GM20000 (cell line): Measurements from ENCODE around the gene ETV3.
"Not testable (repeated sequence)": the region's sequence is repeated elsewhere in the genome, so short reads cannot be mapped to it uniquely, and the experiment has no call there.

ENCODE experiments used
- DNase-seq: peaks from one replicate; pipeline ENCODE4 v3.0.0; 2012; ENCODE audit warnings: low spot score
- CTCF ChIP-seq: IDR thresholded peaks from 2 replicates; pipeline ENCODE4 v1.5.1; 2012; ENCODE audit warnings: mild to moderate bottlenecking, control low read depth; ENCODE audit errors: extremely low read depth, missing control alignments

Gene ETV3

GRCh38 chr1:157105298-157105987 is 32.8 kb downstream of the ETV3 start:
- no peak for TF ChIP-seq CTCF
- no peak for DNase-seq

DNA sequence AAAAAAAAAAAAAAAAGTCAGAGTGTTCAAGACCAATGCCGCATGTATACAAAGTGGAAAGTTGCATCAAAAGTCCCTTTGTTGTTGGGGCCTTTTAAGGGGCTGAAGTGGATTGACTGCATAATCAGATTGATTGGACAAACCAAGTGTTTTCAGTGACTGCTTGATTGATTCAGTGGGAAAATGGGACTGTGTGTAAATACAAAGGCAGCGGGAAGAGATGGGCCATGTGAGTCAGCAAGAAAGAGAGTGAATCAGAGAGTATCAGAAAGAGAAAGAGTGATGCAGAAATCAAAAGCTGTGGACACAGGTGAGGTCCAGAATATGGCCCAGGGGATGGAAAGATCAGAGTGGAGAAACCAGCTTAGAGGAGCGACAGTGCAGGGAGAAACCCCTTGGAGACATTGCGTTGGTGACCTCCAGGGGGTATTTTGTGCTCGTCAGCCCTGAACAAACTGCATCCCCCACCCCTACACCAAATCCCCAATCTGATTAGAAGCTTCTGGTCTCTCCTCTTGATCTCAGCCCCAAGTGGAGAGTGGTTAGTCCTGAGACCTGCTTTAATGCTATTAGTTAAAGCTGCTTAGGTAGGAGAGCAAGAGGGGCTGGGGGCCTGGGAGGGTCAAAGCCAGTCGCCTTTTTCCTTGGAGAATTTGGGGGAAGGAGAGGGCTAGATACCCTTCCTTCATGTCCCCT is 33.4 kb downstream of the ETV3 start:
- DNase-seq = no peak
- TF ChIP-seq CTCF = no peak

DNA sequence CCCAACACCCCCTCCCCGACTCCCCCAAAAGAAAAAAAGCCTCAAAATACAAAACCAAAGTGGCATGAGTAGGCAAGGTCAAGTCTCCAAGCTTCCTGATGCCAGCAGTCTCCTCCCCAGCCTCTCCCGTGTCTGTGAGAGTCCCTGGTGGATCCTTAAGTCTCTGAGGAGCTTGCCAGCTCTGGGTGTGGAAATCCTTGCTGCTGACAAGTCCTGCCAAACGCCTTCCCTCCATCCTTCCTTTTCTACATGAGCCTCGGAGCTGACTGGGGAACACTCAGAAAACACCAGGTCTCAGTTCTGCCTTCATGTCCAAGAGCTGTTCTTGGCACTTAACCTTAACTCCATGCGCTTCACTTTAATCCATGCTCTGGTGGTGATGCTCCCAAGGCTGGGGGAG is 34.9 kb downstream of the ETV3 start:
- no peak for DNase-seq
- TF ChIP-seq CTCF = no peak

DNA sequence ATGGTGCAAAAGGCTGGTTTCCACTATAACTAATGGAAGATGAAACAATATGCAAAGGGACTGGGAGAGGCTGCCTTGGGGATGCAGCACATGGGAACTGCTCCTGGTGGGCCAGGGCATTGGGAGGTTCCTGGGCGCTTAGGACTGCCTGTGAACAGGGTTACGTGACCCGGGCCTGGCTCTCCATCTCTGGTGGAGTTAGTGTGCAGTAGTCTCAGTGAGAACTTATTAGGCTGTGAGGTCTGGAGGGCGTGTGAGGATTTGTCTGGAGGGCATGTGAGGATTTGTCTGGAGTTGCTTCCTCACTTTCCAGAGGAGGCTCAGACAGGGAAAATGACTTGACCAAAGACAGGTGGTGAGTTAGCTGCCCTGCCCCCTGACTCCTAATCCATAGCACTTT is 37.0 kb downstream of the ETV3 start:
- DNase-seq = no peak
- no peak for TF ChIP-seq CTCF

GRCh38 chr1:157099633-157100009 is 38.6 kb downstream of the ETV3 start, which contains the start of gene ETV3L:
TSS of gene ETV3L (minus strand) at chr1:157099808. CDS start at chr1:157099523, 285 bp downstream.
- no peak for TF ChIP-seq CTCF
- DNase-seq = no peak

GRCh38 chr1:157098987-157099632 is 39.1 kb downstream of the ETV3 start:
- not testable (repeated sequence) for DNase-seq

DNA sequence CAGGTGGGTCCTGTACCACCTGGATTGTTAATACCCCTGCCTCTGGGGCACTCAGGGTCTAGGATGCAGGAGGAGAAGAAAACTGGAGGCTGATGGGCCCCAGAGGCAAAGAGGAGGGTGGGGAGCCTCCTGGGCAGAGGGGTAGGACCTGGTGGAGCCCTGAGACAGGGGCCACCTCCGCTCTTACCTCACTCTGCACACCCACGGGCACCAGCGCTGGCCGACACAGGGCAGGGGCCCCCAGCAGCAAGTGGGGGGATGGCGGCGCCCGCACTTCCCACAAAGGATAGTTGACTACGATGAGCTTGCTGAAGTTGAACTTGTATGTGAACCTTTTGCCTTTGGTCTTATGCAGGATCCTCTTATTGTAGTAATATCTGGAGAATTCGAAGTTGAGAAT is 39.7 kb downstream of the ETV3 start:
- TF ChIP-seq CTCF = no peak
- no peak for DNase-seq
